Measurements from ENCODE around the gene LLGL2. TPM values are rescaled to one million over a fixed set of nuclear protein-coding genes. Genes with fewer than 3 reads are reported as not detected.

The LLGL2 gene
- total and polyA plus RNA-seq, 2 donors (not counting 1 experiment from before 2014, with no cell fraction given) = 40.6 to 52.0 TPM

DNA sequence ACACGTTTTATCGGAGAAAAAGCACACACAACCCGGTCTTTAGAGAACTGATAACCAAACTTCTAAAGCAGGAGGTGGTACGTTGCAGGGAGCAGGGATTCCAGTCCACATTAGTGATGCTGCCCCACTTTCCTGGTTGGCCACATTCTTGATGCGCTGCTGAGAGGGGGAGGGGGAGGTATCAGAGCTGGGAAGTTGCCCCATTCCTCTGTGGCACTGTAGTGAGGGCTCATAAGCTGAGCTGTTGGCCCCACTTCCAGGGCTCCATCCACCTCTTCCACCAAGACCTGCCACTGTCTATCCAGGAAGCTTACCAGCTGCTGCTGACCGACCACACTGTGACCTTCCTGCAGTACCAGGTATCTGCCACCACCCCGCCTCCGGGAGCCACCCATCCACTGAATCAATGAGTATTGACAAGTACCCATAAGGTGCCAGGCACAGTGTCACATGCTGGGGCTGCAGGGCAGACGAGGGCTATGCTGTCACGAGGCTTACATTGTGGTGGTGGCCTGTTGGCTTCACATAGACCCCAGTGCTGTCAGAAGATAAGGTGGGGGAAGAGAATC lies 8.1 kb upstream of the LLGL2 start:
- Mint-ChIP-seq H3K4me3 (peak overlapping the region; percentile 81), H3K27me3 (no peaks in the 10 kb centered on the region), H3K9me3 (ENCODE audit: insufficient read depth) (no peaks in the 10 kb centered on the region), H3K4me1 (peaks cover 19% of the 10 kb centered on the region), H3K27ac (peak overlapping the region; percentile 75)
- Histone ChIP-seq H3K4me3 (ENCODE audit: control extremely low read depth in 1 of 5, extremely low read depth in 1 of 5, insufficient read depth in 1 of 5, low read depth in 2 of 5, low read length in 4 of 5) (peak overlapping the region; percentile 6 to 96 (median 70)), H3K4me2 (replicated peaks; ENCODE audit: low read depth, low read length, poor library complexity, severe bottlenecking) (peak overlapping the region; percentile 100), H2AFZ (ENCODE audit: insufficient read depth, low read depth, low read length, poor library complexity, severe bottlenecking) (peak overlapping the region; percentile 87), H3K9ac (ENCODE audit: low read length) (peak overlapping the region; percentile 89), H3K27ac (ENCODE audit: low read length in 2 of 2) (no peak overlapping the region), H4K20me1 (ENCODE audit: control insufficient read depth, insufficient read depth, low read length, poor library complexity, severe bottlenecking) (peaks cover 10% of the 10 kb centered on the region), H3K4me1 (ENCODE audit: control insufficient read depth in 2 of 2, insufficient read depth in 2 of 2, low read length in 2 of 2) (peaks cover 26 to 39% of the 10 kb centered on the region in 2 donors), H3K27me3 (replicated peaks in 1 of 4; ENCODE audit: control extremely low read depth in 1 of 4, control insufficient read depth in 3 of 4, insufficient read depth in 4 of 4, low read length in 3 of 4) (no peaks in the 10 kb centered on the region), H3K9me3 (ENCODE audit: control extremely low read depth in 1 of 3, control insufficient read depth in 2 of 3, insufficient read depth in 1 of 3, low read length in 2 of 3) (no peaks in the 10 kb centered on the region), H3K79me2 (ENCODE audit: control insufficient read depth, insufficient read depth, low read length) (peaks cover 15% of the 10 kb centered on the region), H3K36me3 (replicated peaks in 1 of 2; ENCODE audit: control extremely low read depth in 1 of 2, control insufficient read depth in 1 of 2, extremely low read depth in 1 of 2, insufficient read depth in 2 of 2, low read length in 1 of 2) (no peaks in the 10 kb centered on the region)
- ATAC-seq (ENCODE audit: low read depth) (no peak), DNase-seq (peak; percentile 39)
- WGBS (ENCODE audit: insufficient coverage) = 32% methylated on average over 8 of the region's 10 CpGs
- POLR2A ChIA-PET = interaction anchor here (1.1 to 1.5 kb wide), 4 partner anchors 8 to 586 kb away, joined by 3 to 22 read pairs (median 6); partner anchors contain the start of genes EXOC7, LLGL2 and TMEM94
- TF ChIP-seq, protein P1, sequence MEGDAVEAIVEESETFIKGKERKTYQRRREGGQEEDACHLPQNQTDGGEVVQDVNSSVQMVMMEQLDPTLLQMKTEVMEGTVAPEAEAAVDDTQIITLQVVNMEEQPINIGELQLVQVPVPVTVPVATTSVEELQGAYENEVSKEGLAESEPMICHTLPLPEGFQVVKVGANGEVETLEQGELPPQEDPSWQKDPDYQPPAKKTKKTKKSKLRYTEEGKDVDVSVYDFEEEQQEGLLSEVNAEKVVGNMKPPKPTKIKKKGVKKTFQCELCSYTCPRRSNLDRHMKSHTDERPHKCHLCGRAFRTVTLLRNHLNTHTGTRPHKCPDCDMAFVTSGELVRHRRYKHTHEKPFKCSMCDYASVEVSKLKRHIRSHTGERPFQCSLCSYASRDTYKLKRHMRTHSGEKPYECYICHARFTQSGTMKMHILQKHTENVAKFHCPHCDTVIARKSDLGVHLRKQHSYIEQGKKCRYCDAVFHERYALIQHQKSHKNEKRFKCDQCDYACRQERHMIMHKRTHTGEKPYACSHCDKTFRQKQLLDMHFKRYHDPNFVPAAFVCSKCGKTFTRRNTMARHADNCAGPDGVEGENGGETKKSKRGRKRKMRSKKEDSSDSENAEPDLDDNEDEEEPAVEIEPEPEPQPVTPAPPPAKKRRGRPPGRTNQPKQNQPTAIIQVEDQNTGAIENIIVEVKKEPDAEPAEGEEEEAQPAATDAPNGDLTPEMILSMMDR (IDR thresholded peaks at IDR 0.05) = no peak
- no peak for TF ChIP-seq EZH2 (IDR thresholded peaks at IDR 0.05; ENCODE audit: borderline replicate concordance, insufficient read depth, low read depth, low read length, poor library complexity, severe bottlenecking)
- CTCF ChIA-PET = interaction anchor here (1.4 to 2.2 kb wide), 6 partner anchors 7 to 236 kb away, joined by 3 to 24 read pairs (median 7); partner anchors contain the start of genes LLGL2 and MYO15B
- intact Hi-C loops (cut with micrococcal nuclease) = loop anchor here (5.0 to 10.0 kb wide), 4 partner anchors 110 to 1220 kb away; partner anchors contain the start of genes GALK1, GRB2, MFSD11 and SRSF2

DNA sequence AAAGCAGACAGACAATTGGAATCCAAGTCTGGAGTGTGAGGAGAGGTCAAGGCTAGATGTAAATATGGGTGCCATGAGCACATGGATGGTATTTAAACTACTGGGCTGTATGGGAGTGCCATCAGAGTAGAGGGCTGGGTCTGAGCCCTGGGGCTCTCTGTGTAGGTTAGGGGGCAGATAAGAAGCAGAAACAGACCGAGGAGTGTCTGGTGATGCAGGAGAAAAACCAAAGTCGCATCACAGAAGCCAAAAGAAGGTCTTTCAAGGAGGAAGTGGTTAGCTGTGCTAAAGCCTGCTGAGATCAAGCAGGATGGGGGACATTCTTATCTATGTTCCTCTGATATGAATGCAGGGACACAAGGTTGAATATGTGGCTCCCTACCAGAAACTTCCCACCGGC lies 7.3 kb upstream of the LLGL2 start:
- peak overlapping the region; percentile 100 for H3K4me2 ChIP-seq (replicated peaks; ENCODE audit: low read depth, low read length, poor library complexity, severe bottlenecking)
- peak overlapping the region; percentile 83 for H3K27ac Mint-ChIP-seq
- H3K9me3 ChIP-seq (ENCODE audit: control extremely low read depth in 1 of 3, control insufficient read depth in 2 of 3, insufficient read depth in 1 of 3, low read length in 2 of 3) = no peaks in the 10 kb centered on the region
- H3K4me3 Mint-ChIP-seq = peak overlapping the region; percentile 81
- peak overlapping the region in 1 of 5 experiments; percentile 11 for H3K4me3 ChIP-seq (ENCODE audit: control extremely low read depth in 1 of 5, extremely low read depth in 1 of 5, insufficient read depth in 1 of 5, low read depth in 2 of 5, low read length in 4 of 5)
- peaks cover 19% of the 10 kb centered on the region for H3K4me1 Mint-ChIP-seq
- H3K79me2 ChIP-seq (ENCODE audit: control insufficient read depth, insufficient read depth, low read length) = peaks cover 15% of the 10 kb centered on the region
- H3K9me3 Mint-ChIP-seq (ENCODE audit: insufficient read depth) = no peaks in the 10 kb centered on the region
- no peak for ATAC-seq (ENCODE audit: low read depth)
- POLR2A ChIA-PET = interaction anchor here (1.4 kb wide), 1 partner anchor 70 kb away, joined by 4 read pairs; no protein-coding TSS in a partner anchor
- TF ChIP-seq, protein P1 (IDR thresholded peaks at IDR 0.05) = no peak
- TF ChIP-seq EZH2 (IDR thresholded peaks at IDR 0.05; ENCODE audit: borderline replicate concordance, insufficient read depth, low read depth, low read length, poor library complexity, severe bottlenecking) = no peak
- intact Hi-C loops (cut with micrococcal nuclease) = loop anchor here (5.0 to 10.0 kb wide), 4 partner anchors 111 to 1219 kb away; partner anchors contain the start of genes GALK1, GRB2, MFSD11 and SRSF2
- whole genome bisulfite sequencing (ENCODE audit: insufficient coverage) = 7% methylated on average over 3 of the region's 3 CpGs
- DNase-seq = peak; percentile 71
- CTCF ChIA-PET = interaction anchor here (0.8 to 1.4 kb wide), 3 partner anchors 9 to 236 kb away, joined by 3 to 5 read pairs (median 3); no protein-coding TSS in a partner anchor
- peak overlapping the region in 1 of 2 donors; percentile 29 for H3K27ac ChIP-seq (ENCODE audit: low read length in 2 of 2)
- peaks cover 26 to 39% of the 10 kb centered on the region in 2 donors for H3K4me1 ChIP-seq (ENCODE audit: control insufficient read depth in 2 of 2, insufficient read depth in 2 of 2, low read length in 2 of 2)
- H2AFZ ChIP-seq (ENCODE audit: insufficient read depth, low read depth, low read length, poor library complexity, severe bottlenecking) = no peak overlapping the region
- H4K20me1 ChIP-seq (ENCODE audit: control insufficient read depth, insufficient read depth, low read length, poor library complexity, severe bottlenecking) = peaks cover 10% of the 10 kb centered on the region
- no peaks in the 10 kb centered on the region for H3K27me3 Mint-ChIP-seq
- no peaks in the 10 kb centered on the region for H3K27me3 ChIP-seq (replicated peaks in 1 of 4; ENCODE audit: control extremely low read depth in 1 of 4, control insufficient read depth in 3 of 4, insufficient read depth in 4 of 4, low read length in 3 of 4)
- no peaks in the 10 kb centered on the region for H3K36me3 ChIP-seq (replicated peaks in 1 of 2; ENCODE audit: control extremely low read depth in 1 of 2, control insufficient read depth in 1 of 2, extremely low read depth in 1 of 2, insufficient read depth in 2 of 2, low read length in 1 of 2)
- H3K9ac ChIP-seq (ENCODE audit: low read length) = no peak overlapping the region
